ENCODE data around the gene DLL4. TPM values are rescaled to one million over a fixed set of nuclear protein-coding genes. Genes with fewer than 3 reads are reported as not detected.

The DLL4 gene
- total and polyA plus RNA-seq, 2 experiments from 2014 or later, result 2.3 TPM; not detected in 1

DNA sequence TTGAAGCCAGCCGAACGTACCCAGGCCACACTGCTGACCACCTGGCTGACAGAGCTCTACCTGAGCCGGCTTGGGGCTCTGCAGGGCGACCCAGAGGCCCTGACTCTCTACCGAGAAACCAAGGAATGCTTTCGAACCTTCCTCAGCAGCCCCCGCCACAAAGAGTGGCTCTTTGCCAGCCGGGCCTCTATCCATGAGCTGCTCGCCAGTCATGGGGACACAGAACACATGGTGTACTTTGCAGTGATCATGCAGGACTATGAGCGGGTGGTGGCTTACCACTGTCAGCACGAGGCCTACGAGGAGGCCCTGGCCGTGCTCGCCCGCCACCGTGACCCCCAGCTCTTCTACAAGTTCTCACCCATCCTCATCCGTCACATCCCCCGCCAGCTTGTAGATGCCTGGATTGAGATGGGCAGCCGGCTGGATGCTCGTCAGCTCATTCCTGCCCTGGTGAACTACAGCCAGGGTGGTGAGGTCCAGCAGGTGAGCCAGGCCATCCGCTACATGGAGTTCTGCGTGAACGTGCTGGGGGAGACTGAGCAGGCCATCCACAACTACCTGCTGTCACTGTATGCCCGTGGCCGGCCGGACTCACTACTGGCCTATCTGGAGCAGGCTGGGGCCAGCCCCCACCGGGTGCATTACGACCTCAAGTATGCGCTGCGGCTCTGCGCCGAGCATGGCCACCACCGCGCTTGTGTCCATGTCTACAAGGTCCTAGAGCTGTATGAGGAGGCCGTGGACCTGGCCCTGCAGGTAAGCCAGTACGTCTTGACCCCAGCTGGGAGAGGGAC, 28.7 kb upstream of the DLL4 start:
- H3K9me3 ChIP-seq (ENCODE audit: low read depth), result no peaks in the 10 kb centered on the region
- no peak overlapping the region for H2AFZ ChIP-seq
- peaks cover 19% of the 10 kb centered on the region for H4K20me1 ChIP-seq (ENCODE audit: insufficient read depth, poor library complexity, severe bottlenecking)
- TF ChIP-seq, protein P1, sequence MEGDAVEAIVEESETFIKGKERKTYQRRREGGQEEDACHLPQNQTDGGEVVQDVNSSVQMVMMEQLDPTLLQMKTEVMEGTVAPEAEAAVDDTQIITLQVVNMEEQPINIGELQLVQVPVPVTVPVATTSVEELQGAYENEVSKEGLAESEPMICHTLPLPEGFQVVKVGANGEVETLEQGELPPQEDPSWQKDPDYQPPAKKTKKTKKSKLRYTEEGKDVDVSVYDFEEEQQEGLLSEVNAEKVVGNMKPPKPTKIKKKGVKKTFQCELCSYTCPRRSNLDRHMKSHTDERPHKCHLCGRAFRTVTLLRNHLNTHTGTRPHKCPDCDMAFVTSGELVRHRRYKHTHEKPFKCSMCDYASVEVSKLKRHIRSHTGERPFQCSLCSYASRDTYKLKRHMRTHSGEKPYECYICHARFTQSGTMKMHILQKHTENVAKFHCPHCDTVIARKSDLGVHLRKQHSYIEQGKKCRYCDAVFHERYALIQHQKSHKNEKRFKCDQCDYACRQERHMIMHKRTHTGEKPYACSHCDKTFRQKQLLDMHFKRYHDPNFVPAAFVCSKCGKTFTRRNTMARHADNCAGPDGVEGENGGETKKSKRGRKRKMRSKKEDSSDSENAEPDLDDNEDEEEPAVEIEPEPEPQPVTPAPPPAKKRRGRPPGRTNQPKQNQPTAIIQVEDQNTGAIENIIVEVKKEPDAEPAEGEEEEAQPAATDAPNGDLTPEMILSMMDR (IDR thresholded peaks at IDR 0.05; ENCODE audit: poor library complexity), result no peak
- TF ChIP-seq EZH2 (IDR thresholded peaks at IDR 0.05; ENCODE audit: borderline replicate concordance), result no peak
- TF ChIP-seq EZH2phosphoT487 (IDR thresholded peaks at IDR 0.05; ENCODE audit: low read depth, severe bottlenecking, unreplicated experiment), result no peak
- H3K27ac ChIP-seq, result no peak overlapping the region
- H3K36me3 ChIP-seq (replicated peaks; ENCODE audit: insufficient read depth, low read depth), result no peaks in the 10 kb centered on the region
- H3K4me1 ChIP-seq (ENCODE audit: insufficient read depth), result no peaks in the 10 kb centered on the region
- no peak for DNase-seq (ENCODE audit: low spot score)
- H3K4me2 ChIP-seq, result no peak overlapping the region
- no peaks in the 10 kb centered on the region for H3K27me3 ChIP-seq
- WGBS (ENCODE audit: low lambda C conversion rate, missing lambda C conversion rate), result 92% methylated on average over 36 of the region's 36 CpGs
- no peaks in the 10 kb centered on the region for H3K9me2 ChIP-seq (replicated peaks; ENCODE audit: insufficient read depth)
- peaks cover 43% of the 10 kb centered on the region for H3K79me2 ChIP-seq
- no peak overlapping the region for H3K4me3 ChIP-seq

DNA sequence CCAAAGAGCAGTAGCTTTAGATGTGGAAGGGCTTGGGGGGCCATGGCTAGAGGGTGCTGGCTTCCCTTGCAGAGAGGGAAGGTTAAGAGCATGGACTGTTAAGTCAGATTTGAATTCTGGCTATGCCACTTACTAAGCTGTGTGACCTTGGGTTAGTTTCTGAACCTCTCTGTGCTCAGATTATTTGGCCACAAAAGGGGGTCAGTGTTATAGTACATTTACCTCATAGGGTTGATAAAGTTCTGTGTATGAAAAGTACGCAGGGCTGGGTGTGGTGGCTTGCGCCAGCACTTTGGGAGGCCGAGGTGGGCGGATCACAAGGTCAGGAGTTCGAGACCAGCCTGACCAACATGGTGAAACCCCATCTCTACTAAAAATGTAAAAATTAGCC, 28.1 kb upstream of the DLL4 start:
- H3K36me3 ChIP-seq (replicated peaks; ENCODE audit: insufficient read depth, low read depth), result no peaks in the 10 kb centered on the region
- no peaks in the 10 kb centered on the region for H3K9me3 ChIP-seq (ENCODE audit: low read depth)

DNA sequence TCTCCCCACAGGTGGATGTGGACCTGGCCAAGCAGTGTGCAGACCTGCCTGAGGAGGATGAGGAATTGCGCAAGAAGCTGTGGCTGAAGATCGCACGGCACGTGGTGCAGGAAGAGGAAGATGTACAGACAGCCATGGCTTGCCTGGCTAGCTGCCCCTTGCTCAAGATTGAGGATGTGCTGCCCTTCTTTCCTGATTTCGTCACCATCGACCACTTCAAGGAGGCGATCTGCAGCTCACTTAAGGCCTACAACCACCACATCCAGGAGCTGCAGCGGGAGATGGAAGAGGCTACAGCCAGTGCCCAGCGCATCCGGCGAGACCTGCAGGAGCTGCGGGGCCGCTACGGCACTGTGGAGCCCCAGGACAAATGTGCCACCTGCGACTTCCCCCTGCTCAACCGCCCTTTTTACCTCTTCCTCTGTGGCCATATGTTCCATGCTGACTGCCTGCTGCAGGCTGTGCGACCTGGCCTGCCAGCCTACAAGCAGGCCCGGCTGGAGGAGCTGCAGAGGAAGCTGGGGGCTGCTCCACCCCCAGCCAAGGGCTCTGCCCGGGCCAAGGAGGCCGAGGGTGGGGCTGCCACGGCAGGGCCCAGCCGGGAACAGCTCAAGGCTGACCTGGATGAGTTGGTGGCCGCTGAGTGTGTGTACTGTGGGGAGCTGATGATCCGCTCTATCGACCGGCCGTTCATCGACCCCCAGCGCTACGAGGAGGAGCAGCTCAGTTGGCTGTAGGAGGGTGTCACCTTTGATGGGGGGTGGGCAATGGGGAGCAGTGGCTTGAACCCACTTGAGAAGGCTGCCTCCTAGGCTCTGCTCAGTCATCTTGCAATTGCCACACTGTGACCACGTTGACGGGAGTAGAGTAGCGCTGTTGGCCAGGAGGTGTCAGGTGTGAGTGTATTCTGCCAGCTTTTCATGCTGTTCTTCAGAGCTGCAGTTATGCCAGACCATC, 26.3 kb upstream of the DLL4 start:
- WGBS (ENCODE audit: low lambda C conversion rate, missing lambda C conversion rate), result 92% methylated on average over 33 of the region's 33 CpGs
- TF ChIP-seq EZH2 (IDR thresholded peaks at IDR 0.05; ENCODE audit: borderline replicate concordance) (no peak), EZH2phosphoT487 (IDR thresholded peaks at IDR 0.05; ENCODE audit: low read depth, severe bottlenecking, unreplicated experiment) (no peak)
- TF ChIP-seq, protein P1 (IDR thresholded peaks at IDR 0.05; ENCODE audit: poor library complexity), result no peak
- Histone ChIP-seq H3K36me3 (replicated peaks; ENCODE audit: insufficient read depth, low read depth) (no peaks in the 10 kb centered on the region), H2AFZ (no peak overlapping the region), H3K27ac (no peak overlapping the region), H4K20me1 (ENCODE audit: insufficient read depth, poor library complexity, severe bottlenecking) (peaks cover 23% of the 10 kb centered on the region), H3K9me3 (ENCODE audit: low read depth) (no peaks in the 10 kb centered on the region), H3K27me3 (no peaks in the 10 kb centered on the region), H3K9me2 (replicated peaks; ENCODE audit: insufficient read depth) (no peaks in the 10 kb centered on the region), H3K4me3 (no peak overlapping the region), H3K79me2 (peaks cover 20% of the 10 kb centered on the region), H3K4me1 (ENCODE audit: insufficient read depth) (peaks cover 22% of the 10 kb centered on the region), H3K4me2 (no peak overlapping the region)
- no peak for DNase-seq (ENCODE audit: low spot score)

More for the DNA sequence above, 28.1 kb upstream of the DLL4 start:
- peaks cover 23% of the 10 kb centered on the region for H4K20me1 ChIP-seq (ENCODE audit: insufficient read depth, poor library complexity, severe bottlenecking)
- peaks cover 3% of the 10 kb centered on the region for H3K4me1 ChIP-seq (ENCODE audit: insufficient read depth)
- no peak overlapping the region for H3K4me3 ChIP-seq
- H3K27ac ChIP-seq, result no peak overlapping the region
- no peak for TF ChIP-seq EZH2 (IDR thresholded peaks at IDR 0.05; ENCODE audit: borderline replicate concordance)
- no peak for TF ChIP-seq EZH2phosphoT487 (IDR thresholded peaks at IDR 0.05; ENCODE audit: low read depth, severe bottlenecking, unreplicated experiment)
- TF ChIP-seq, protein P1 (IDR thresholded peaks at IDR 0.05; ENCODE audit: poor library complexity), result no peak
- H3K79me2 ChIP-seq, result peaks cover 37% of the 10 kb centered on the region
- H3K9me2 ChIP-seq (replicated peaks; ENCODE audit: insufficient read depth), result no peaks in the 10 kb centered on the region
- H2AFZ ChIP-seq, result no peak overlapping the region
- peak overlapping the region; percentile 27 for H3K4me2 ChIP-seq
- WGBS (ENCODE audit: low lambda C conversion rate, missing lambda C conversion rate), result 79% methylated on average over 5 of the region's 5 CpGs
- DNase-seq (ENCODE audit: low spot score), result no peak
- no peaks in the 10 kb centered on the region for H3K27me3 ChIP-seq
